ENCODE measurements around the gene PRR5. TPM values are rescaled to one million over a fixed set of nuclear protein-coding genes. Genes with fewer than 3 reads are reported as not detected.

The PRR5 gene
- polyA plus RNA-seq, 4 donors: 37.0 to 80.5 (median 61.8) TPM

DNA sequence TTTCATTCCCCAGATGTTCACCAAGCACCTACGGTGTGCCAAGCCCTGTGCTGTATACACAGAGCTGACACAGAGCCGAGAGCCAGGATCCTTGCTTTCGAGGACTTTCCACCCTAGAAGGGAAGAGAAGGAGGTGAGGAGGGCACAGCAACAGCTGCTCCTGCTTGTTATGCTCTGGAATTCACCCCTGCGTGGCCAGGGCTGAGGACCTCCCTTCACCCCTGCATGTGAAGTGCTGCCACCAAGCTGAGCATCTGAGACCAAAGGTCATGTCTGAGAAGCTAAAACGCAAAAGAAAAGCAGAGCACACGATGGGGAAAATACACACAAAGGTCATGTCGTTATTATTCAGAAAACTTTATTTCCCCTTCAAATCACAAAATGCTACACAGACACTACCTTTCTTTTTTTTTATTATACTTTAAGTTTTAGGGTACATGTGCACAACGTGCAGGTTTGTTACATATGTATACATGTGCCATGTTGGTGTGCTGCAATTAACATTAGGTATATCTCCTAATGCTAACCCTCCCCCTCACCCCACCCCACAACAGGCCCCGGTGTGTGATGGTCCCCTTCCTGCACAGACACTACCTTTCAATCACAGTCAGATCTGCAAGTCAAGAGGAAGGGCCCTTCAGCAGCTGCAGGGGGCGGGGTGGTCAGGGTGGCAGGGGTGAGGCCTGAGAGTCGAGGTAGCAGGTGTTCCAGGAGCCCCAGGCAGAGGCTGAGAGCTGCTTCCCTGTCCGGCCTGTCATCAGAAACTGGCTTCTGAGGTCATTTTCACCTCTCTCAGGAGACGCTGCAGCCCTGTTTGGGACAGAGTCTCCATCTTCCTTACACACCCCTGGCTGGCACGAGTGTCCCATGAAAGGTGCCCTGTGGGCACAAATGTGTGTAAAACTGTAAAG is 40.1 kb upstream of the PRR5 start:
- no peaks in the 10 kb centered on the region for H3K36me3 ChIP-seq (ENCODE audit: control insufficient read depth in 3 of 3, insufficient read depth in 2 of 3, low read depth in 1 of 3, low read length in 3 of 3)
- no peaks in the 10 kb centered on the region for H3K27me3 ChIP-seq (ENCODE audit: control insufficient read depth in 3 of 3, insufficient read depth in 3 of 3, low read length in 3 of 3)
- DNase-seq: peak in 1 of 2 donors; percentile 31
- H3K4me1 ChIP-seq (ENCODE audit: control insufficient read depth in 3 of 3, insufficient read depth in 2 of 3, low read depth in 1 of 3, low read length in 2 of 3): no peaks in the 10 kb centered on the region
- no peak for FAIRE-seq
- H3K27ac ChIP-seq (ENCODE audit: low read depth in 1 of 3, low read length in 2 of 3): no peak overlapping the region
- 35 to 65% (median 50%) methylated on average over 14 of the region's 14 CpGs for WGBS, 3 donors
- peaks cover 0 to 9% of the 10 kb centered on the region in 2 donors for H3K9me3 ChIP-seq (ENCODE audit: control insufficient read depth in 2 of 2, insufficient read depth in 1 of 2, low read depth in 1 of 2, low read length in 1 of 2)
- no peak overlapping the region for H3K4me3 ChIP-seq (ENCODE audit: low read depth in 1 of 3, low read length in 3 of 3)

DNA sequence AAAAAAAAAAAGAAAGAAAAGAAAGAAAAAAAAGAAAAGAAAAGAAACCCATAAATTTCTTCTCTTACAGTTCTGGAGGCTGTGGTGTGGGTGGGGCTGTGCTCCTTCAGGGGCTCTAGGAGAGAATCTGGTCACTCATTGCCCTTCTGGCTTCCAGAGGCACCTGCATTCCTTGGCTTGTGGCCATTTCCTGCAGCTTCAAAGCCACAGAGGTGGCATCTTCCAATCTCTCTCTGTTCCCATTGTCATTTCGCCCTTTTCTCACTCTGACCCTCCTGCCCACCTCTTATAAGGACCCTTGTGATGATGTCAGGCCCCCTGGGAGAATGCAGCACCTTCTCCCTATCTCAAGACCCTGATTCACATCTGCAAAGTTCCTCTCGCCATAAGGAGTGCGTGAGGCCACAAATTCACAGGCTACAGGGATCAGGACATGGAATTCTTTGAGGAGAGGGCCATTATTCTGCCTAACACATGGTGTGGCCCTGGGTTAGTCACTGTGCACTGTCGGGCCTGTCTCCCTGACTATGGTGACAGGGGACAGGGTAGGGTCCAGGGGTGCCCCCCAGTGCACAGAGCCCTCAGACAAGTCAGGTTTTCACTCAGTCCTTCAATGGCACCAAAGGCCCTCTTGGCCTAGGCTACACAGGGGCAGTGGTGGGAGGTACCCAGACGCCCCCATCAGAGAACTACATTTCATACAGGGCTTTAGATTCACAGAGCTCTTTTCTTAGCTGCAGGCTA is 38.6 kb upstream of the PRR5 start:
- Histone ChIP-seq H3K27ac (ENCODE audit: low read depth in 1 of 3, low read length in 2 of 3) (no peak overlapping the region), H3K27me3 (ENCODE audit: control insufficient read depth in 3 of 3, insufficient read depth in 3 of 3, low read length in 3 of 3) (peaks cover 0 to 5% (median 0%) of the 10 kb centered on the region in 3 donors), H3K4me3 (ENCODE audit: low read depth in 1 of 3, low read length in 3 of 3) (no peak overlapping the region), H3K4me1 (ENCODE audit: control insufficient read depth in 3 of 3, insufficient read depth in 2 of 3, low read depth in 1 of 3, low read length in 2 of 3) (no peaks in the 10 kb centered on the region), H3K36me3 (ENCODE audit: control insufficient read depth in 3 of 3, insufficient read depth in 2 of 3, low read depth in 1 of 3, low read length in 3 of 3) (no peaks in the 10 kb centered on the region), H3K9me3 (ENCODE audit: control insufficient read depth in 2 of 2, insufficient read depth in 1 of 2, low read depth in 1 of 2, low read length in 1 of 2) (peaks cover 0 to 9% of the 10 kb centered on the region in 2 donors)
- 81 to 86% (median 82%) methylated on average over 5 of the region's 5 CpGs for WGBS, 3 donors
- FAIRE-seq (no peak), DNase-seq (no peak)

GRCh38 chr22:44664149-44664548 is 37.9 kb upstream of the PRR5 start:
- peaks cover 0 to 2% (median 0%) of the 10 kb centered on the region in 3 donors for H3K4me1 ChIP-seq (ENCODE audit: control insufficient read depth in 3 of 3, insufficient read depth in 2 of 3, low read depth in 1 of 3, low read length in 2 of 3)
- H3K36me3 ChIP-seq (ENCODE audit: control insufficient read depth in 3 of 3, insufficient read depth in 2 of 3, low read depth in 1 of 3, low read length in 3 of 3): no peaks in the 10 kb centered on the region
- WGBS, 3 donors: 31 to 58% (median 56%) methylated on average over 11 of the region's 11 CpGs

GRCh38 chr22:44665115-44665514 is 36.9 kb upstream of the PRR5 start:
- WGBS, 3 donors: 57 to 60% (median 57%) methylated on average over 9 of the region's 9 CpGs
- FAIRE-seq (no peak), DNase-seq (no peak)

More at GRCh38 chr22:44664149-44664548, 37.9 kb upstream of the PRR5 start:
- H3K4me3 ChIP-seq (ENCODE audit: low read depth in 1 of 3, low read length in 3 of 3): no peak overlapping the region
- peaks cover 0 to 9% of the 10 kb centered on the region in 2 donors for H3K9me3 ChIP-seq (ENCODE audit: control insufficient read depth in 2 of 2, insufficient read depth in 1 of 2, low read depth in 1 of 2, low read length in 1 of 2)
- DNase-seq (peak; percentile 49 to 62), FAIRE-seq (no peak)
- peaks cover 0 to 7% (median 0%) of the 10 kb centered on the region in 3 donors for H3K27me3 ChIP-seq (ENCODE audit: control insufficient read depth in 3 of 3, insufficient read depth in 3 of 3, low read length in 3 of 3)
- H3K27ac ChIP-seq (ENCODE audit: low read depth in 1 of 3, low read length in 2 of 3): peak overlapping the region; percentile 4 to 72 (median 54)

GRCh38 chr22:44666207-44666585 is 35.8 kb upstream of the PRR5 start:
- DNase-seq (no peak), FAIRE-seq (no peak)
- H3K9me3 ChIP-seq (ENCODE audit: control insufficient read depth in 2 of 2, insufficient read depth in 1 of 2, low read depth in 1 of 2, low read length in 1 of 2): peaks cover 0 to 9% of the 10 kb centered on the region in 2 donors
- peaks cover 0 to 17% (median 0%) of the 10 kb centered on the region in 3 donors for H3K27me3 ChIP-seq (ENCODE audit: control insufficient read depth in 3 of 3, insufficient read depth in 3 of 3, low read length in 3 of 3)
- WGBS, 3 donors: 25 to 42% (median 35%) methylated on average over 3 of the region's 3 CpGs
- no peak overlapping the region for H3K27ac ChIP-seq (ENCODE audit: low read depth in 1 of 3, low read length in 2 of 3)
- no peaks in the 10 kb centered on the region for H3K36me3 ChIP-seq (ENCODE audit: control insufficient read depth in 3 of 3, insufficient read depth in 2 of 3, low read depth in 1 of 3, low read length in 3 of 3)
- peaks cover 0 to 8% (median 0%) of the 10 kb centered on the region in 3 donors for H3K4me1 ChIP-seq (ENCODE audit: control insufficient read depth in 3 of 3, insufficient read depth in 2 of 3, low read depth in 1 of 3, low read length in 2 of 3)
- H3K4me3 ChIP-seq (ENCODE audit: low read depth in 1 of 3, low read length in 3 of 3): no peak overlapping the region

More at GRCh38 chr22:44665115-44665514, 36.9 kb upstream of the PRR5 start:
- no peak overlapping the region for H3K4me3 ChIP-seq (ENCODE audit: low read depth in 1 of 3, low read length in 3 of 3)
- peaks cover 0 to 9% of the 10 kb centered on the region in 2 donors for H3K9me3 ChIP-seq (ENCODE audit: control insufficient read depth in 2 of 2, insufficient read depth in 1 of 2, low read depth in 1 of 2, low read length in 1 of 2)
- peaks cover 0 to 8% (median 0%) of the 10 kb centered on the region in 3 donors for H3K4me1 ChIP-seq (ENCODE audit: control insufficient read depth in 3 of 3, insufficient read depth in 2 of 3, low read depth in 1 of 3, low read length in 2 of 3)
- H3K27me3 ChIP-seq (ENCODE audit: control insufficient read depth in 3 of 3, insufficient read depth in 3 of 3, low read length in 3 of 3): peaks cover 0 to 17% (median 0%) of the 10 kb centered on the region in 3 donors
- H3K36me3 ChIP-seq (ENCODE audit: control insufficient read depth in 3 of 3, insufficient read depth in 2 of 3, low read depth in 1 of 3, low read length in 3 of 3): no peaks in the 10 kb centered on the region
- H3K27ac ChIP-seq (ENCODE audit: low read depth in 1 of 3, low read length in 2 of 3): peak overlapping the region in 1 of 3 donors; percentile 12

- DNase-seq (no peak), FAIRE-seq (no peak)
- whole genome bisulfite sequencing, 3 donors: 13 to 52% (median 15%) methylated on average over 5 of the region's 5 CpGs
- Histone ChIP-seq H3K27me3 (ENCODE audit: control insufficient read depth in 3 of 3, insufficient read depth in 3 of 3, low read length in 3 of 3) (peaks cover 0 to 17% (median 0%) of the 10 kb centered on the region in 3 donors), H3K4me3 (ENCODE audit: low read depth in 1 of 3, low read length in 3 of 3) (no peak overlapping the region), H3K9me3 (ENCODE audit: control insufficient read depth in 2 of 2, insufficient read depth in 1 of 2, low read depth in 1 of 2, low read length in 1 of 2) (peaks cover 0 to 7% of the 10 kb centered on the region in 2 donors), H3K4me1 (ENCODE audit: control insufficient read depth in 3 of 3, insufficient read depth in 2 of 3, low read depth in 1 of 3, low read length in 2 of 3) (peaks cover 0 to 11% (median 0%) of the 10 kb centered on the region in 3 donors), H3K27ac (ENCODE audit: low read depth in 1 of 3, low read length in 2 of 3) (peak overlapping the region in 1 of 3 donors; percentile 74), H3K36me3 (ENCODE audit: control insufficient read depth in 3 of 3, insufficient read depth in 2 of 3, low read depth in 1 of 3, low read length in 3 of 3) (no peaks in the 10 kb centered on the region)
These were observed 34.7 kb upstream of the PRR5 start for GRCh38 chr22:44667276-44667675.

- H3K27me3 ChIP-seq (ENCODE audit: control insufficient read depth in 3 of 3, insufficient read depth in 3 of 3, low read length in 3 of 3): peaks cover 0 to 17% (median 0%) of the 10 kb centered on the region in 3 donors
- H3K36me3 ChIP-seq (ENCODE audit: control insufficient read depth in 3 of 3, insufficient read depth in 2 of 3, low read depth in 1 of 3, low read length in 3 of 3): no peaks in the 10 kb centered on the region
- no peak for FAIRE-seq
- DNase-seq: peak; percentile 26 to 61
- peaks cover 0 to 11% (median 0%) of the 10 kb centered on the region in 3 donors for H3K4me1 ChIP-seq (ENCODE audit: control insufficient read depth in 3 of 3, insufficient read depth in 2 of 3, low read depth in 1 of 3, low read length in 2 of 3)
- H3K27ac ChIP-seq (ENCODE audit: low read depth in 1 of 3, low read length in 2 of 3): peak overlapping the region in 2 of 3 donors; percentile 74 to 78
- H3K4me3 ChIP-seq (ENCODE audit: low read depth in 1 of 3, low read length in 3 of 3): peak overlapping the region in 1 of 3 donors; percentile 15
- peaks cover 0 to 3% of the 10 kb centered on the region in 2 donors for H3K9me3 ChIP-seq (ENCODE audit: control insufficient read depth in 2 of 2, insufficient read depth in 1 of 2, low read depth in 1 of 2, low read length in 1 of 2)
- WGBS, 3 donors: 6 to 22% (median 15%) methylated on average over 7 to 8 of the region's 8 CpGs
These were observed 34.2 kb upstream of the PRR5 start for GRCh38 chr22:44667829-44668189.

All from small intestine (tissue), 7 donors.